ENCODE measurements around the gene SP140L. TPM values are rescaled to one million over a fixed set of nuclear protein-coding genes. Genes with fewer than 3 reads are reported as not detected.
"Not testable (repeated sequence)": the region's sequence is repeated elsewhere in the genome, so short reads cannot be mapped to it uniquely, and the experiment has no call there.

Gene SP140L
- total RNA-seq, 1 donor from 2014 or later: 39.0 TPM

DNA sequence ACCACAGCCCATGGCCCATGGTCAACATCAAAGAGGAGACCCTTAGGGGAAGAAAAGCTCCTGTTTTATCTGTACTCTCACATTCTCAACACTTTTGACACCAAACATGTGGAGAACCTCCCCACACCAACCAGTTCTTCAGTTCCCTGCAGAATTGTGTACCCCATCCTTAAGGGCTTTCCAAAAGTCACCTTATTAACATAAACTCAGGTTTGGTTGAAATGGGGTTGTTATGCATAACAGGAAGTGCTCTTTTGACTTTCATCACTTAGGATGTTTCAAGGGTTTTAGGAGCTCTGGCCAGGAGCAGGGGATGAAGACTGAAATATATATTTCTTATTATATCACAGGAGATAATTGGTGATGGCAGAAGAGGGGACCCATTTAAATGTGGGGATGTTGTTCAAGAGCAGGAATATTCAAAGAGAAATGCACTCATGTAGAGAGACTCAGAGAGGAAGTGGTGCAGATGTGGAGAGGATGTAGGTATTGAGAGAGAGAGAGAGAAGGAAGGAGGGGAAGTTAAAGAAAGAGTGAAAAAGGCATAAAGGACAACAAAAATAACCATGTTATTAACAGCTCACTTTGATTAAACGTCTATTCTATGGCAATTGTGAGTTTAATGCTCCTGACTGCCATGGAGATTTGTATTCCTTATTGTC, 35.2 kb downstream of the SP140L start:
- no peak for DNase-seq (ENCODE audit: low spot score)

DNA sequence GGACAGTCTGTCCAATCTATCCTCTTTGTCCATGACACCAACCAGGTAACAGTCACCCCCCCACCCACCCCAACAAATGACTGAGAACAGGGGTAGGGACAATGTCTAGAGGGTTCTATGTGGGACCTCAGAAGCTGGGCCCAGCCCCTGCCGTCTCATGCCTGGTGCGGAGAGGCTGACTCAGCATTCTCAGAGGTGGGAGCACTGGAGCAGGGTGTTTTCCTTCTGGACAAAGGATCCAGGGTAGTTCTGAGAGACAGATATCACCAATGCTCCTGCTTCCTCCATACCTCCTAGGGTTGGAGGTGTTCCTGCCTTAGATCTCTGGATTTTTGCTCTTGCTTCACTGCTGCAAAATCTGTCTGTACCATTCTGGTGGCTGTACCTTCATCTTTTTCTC, 55.1 kb downstream of the SP140L start:
- no peak for DNase-seq (ENCODE audit: low spot score)

DNA sequence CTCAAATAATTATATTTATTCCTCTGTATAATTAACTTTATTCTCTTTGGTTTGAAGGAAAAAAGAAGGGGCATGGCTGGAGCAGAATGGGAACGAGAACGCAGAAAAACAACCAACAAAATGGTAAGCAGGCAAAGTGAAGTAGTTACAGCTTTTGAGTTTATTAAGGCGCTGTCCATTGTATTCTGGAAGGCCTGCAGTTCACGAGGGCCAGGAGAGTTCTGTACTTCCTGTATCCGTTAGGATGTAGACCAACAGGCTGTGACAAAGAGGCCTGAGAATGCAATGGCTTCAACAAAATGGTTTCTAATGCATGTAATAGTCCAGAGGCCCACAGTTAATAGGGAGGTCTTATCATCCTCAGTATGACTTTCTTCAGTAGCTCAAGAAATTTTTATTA, 56.5 kb downstream of the SP140L start:
- DNase-seq (ENCODE audit: low spot score): no peak

GRCh38 chr2:230384986-230385385, 58.0 kb downstream of the SP140L start:
- no peak for DNase-seq (ENCODE audit: low spot score)

- no peak for DNase-seq (ENCODE audit: low spot score)
Measured at GRCh38 chr2:230394301-230394700, 67.3 kb downstream of the SP140L start.

GRCh38 chr2:230398698-230399097, 71.7 kb downstream of the SP140L start:
- DNase-seq (ENCODE audit: low spot score): not testable (repeated sequence)

- DNase-seq (ENCODE audit: low spot score): no peak
Measured at GRCh38 chr2:230400041-230400440, 73.0 kb downstream of the SP140L start.

DNA sequence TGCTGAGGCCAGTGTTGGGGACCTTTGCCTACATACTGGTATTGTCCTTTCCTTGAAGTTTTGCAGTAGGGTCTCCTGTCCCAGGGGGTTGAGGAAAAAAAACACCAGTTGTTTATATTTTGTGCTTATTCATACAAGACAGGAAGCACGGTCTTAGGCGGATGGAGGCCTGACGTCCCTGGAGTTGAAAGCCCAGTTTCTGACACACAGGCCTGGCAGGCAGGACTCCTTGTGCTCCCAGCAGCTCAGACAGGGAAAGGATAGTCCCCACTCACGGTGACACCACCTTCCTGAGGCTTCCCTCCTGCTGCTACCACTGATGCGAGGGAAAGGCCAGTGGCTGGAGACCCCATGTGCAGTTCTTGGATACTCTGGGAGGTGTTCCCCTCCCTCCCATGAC, 73.5 kb downstream of the SP140L start:
- DNase-seq (ENCODE audit: low spot score): no peak

- not testable (repeated sequence) for DNase-seq (ENCODE audit: low spot score)
Measured at GRCh38 chr2:230401026-230401425, 74.0 kb downstream of the SP140L start.

DNA sequence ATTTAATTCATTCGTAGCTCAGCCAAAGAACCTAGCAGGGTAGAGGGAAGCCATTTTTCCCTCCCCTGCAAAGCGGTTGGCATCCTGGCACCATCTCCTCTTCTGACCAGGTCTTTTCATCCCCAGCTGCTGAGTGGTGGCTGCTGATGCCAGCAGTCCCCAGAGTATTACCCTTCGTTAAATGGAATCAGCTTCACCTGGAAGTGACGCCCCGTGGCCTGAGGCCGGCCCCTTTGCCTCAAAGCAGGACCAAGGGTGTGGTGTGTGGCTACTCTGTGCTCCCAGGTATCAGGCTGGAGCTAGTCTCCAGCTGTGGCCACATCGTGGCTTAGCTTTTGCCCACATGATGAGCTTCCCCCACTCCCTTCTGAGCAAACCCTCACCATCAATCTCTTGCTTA, 76.8 kb downstream of the SP140L start:
- DNase-seq (ENCODE audit: low spot score): no peak

DNA sequence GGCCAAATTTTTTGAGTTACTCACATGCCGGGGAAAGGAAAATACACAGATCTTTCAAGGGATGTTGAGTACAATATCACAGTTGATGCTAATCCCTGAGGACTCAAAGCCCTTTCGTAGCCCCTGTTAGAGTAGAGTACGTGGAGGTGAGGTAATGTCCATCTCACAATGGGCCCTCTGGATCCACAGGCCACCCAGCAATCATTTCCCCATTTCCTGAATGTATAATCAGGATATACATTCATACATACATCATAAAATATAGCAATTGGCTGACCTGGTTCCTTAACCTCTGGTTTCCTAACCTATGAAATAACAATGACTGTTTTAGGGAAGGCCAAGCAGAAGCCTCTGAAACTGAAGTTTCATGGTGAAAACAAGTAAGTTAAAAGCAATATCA, 78.8 kb downstream of the SP140L start:
- no peak for DNase-seq (ENCODE audit: low spot score)

DNA sequence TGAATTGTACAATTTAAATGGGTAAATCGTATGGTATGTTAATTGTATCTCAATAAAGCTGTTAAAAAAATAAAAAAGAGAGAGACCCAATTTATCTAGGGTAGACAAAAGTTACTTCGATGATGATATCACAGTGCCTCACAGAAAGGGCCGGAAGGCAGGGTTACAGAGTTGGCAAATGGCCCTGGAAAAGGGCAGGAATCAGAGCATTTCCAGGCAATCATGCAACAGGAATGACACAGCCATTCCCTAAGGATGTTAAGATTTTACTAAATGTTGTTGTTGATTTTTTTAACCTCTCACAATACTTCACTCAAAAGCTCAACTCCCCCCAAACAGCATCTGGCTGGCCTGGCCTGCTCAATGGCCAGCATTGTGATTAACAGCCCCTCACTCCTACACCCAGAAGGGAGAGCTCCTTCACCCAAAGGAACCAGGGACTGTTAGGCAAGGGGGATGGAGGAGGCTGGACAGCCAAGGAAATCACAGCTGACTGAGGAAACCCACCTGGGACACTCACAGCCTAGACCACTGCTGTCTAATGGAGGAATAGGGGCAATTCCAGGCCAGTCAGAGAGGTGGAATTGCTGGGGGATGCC, 81.3 kb downstream of the SP140L start:
- DNase-seq (ENCODE audit: low spot score): peak; percentile 48

DNA sequence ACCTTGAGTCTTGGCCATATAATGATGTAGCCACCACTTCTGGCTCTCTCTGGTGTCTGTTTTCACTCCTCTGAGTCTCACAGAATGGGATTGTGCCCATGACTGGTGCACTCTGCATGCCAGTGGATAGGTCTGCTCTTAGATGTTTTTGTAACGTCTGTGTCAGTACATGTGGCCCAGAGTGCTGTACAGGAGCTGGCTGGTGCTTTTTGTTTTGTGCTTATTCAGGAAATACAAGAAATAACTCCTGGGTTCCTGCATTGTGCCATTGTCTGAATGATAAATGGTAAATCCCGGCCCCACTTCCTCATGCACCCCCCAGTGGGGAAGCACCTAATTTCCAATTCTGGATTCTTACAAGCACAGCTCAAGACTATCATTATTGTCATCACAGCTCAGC, 82.3 kb downstream of the SP140L start:
- not testable (repeated sequence) for DNase-seq (ENCODE audit: low spot score)

- DNase-seq (ENCODE audit: low spot score): no peak
Measured at GRCh38 chr2:230410263-230410662, 83.3 kb downstream of the SP140L start.

DNA sequence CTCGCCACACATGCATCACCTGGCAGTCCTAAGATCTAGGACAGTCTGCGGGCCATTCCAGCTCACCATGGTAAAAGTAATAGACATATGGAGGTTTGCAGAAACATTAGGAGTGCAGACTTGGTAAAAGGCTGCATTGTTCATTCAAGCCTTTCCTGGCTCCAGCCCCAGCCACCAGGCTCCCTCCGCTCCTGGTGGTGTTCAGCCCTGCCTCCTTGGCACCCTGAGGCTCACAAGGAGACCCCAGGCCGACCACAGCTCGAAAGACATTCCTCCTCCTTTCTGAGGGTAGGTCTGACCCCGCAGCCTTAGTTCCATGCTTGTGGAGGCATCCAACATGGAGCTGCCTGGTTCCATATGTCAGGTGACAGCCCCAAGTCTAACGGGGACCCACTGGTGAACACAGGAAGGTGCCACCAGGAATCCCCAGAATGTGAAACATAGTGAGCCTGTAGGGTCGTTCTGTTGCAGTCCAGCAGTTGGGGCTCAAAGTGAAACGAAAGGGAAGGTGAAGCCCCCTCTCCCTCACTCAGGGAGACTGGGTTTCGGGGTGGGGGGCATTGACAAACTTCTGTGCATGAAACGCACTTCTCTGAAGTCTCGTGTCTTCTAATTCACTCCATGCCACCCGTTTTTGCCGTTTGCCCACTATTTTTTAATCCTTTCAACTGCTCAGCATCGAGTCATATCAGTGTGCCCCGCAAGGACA, 84.0 kb downstream of the SP140L start:
- DNase-seq (ENCODE audit: low spot score): no peak

DNA sequence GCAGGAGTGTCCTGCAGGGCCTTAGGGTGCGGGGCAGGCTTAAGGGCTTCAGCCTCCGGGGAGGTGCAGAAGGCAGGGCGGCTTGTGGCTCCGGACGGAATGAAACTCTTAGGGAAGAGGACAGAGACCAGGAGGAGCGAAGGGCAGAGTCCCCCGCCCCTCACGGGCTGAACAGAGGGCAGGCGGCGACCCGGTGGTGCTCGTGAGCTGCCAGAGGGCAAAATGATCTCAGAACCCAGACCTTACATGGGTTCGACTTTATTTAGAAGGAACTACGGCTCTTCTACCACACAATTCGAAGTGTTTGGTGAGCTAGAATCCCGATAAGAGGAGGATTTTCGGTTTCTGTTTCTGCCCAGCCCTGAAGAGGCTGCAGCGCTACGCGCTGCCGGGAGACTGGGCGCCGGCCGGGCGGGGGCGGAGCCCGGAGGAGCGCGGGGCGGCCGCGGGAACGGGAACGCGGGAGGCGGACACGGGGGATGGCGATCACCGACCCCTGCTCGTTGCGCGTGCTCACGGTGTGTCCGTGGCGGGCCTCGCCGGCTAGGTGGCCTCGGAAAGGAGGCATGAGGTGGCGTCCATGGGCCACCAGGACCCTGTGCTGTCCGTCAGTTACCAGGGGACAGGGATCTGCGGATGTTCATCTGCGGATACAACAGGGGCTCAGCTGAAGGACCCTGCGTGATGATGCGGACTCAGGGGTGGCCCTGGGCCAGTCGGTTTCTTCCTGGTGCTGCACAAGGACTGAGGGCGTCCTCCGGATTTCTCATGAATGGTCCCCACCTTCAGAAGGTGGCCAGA, 84.8 kb downstream of the SP140L start:
- DNase-seq (ENCODE audit: low spot score): peak; percentile 69

- no peak for DNase-seq (ENCODE audit: low spot score)
Measured at GRCh38 chr2:230412371-230412711, 85.3 kb downstream of the SP140L start.

GRCh38 chr2:230412846-230413245, 85.9 kb downstream of the SP140L start:
- DNase-seq (ENCODE audit: low spot score): peak; percentile 43

DNA sequence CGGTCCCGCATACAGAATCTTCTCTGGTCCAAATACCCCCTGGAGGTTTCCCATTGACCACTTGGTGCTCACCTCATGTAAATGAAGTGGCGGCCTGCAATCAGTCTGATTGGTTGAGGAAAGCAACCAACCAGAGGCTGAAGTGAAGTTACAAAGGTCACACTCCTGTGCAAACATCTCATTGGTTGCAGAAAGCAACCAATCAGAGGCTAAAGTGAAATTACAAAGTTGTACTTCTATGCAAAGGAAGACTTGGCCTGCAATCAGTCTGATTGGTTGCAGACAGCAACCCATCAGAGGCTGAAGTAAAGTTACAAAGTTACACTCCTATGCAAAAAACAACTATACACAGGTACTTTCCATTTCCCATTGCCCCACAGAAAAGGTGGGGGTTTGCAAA, 86.5 kb downstream of the SP140L start:
- DNase-seq (ENCODE audit: low spot score): no peak

DNA sequence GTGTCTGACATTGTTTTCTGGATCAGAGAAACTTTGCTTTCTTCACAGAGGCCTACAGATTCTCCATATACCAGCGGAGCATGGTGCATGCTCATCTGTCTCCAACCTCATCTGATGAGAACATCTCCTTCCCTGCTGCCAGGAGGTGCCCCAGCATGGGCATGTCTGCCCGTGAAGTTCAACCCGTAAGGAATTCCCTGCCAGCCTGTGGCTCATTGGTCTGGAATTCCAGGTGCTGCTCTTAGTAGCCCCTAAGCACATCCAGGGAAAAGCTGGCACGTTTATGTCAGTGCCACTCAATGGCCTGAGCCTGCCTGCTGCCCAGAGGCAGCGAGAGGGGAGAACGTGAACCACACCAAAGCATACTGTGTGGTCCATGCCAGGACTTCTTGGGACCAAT, 87.3 kb downstream of the SP140L start:
- no peak for DNase-seq (ENCODE audit: low spot score)

GRCh38 chr2:230416061-230416721, 89.2 kb downstream of the SP140L start, which contains the start of gene SP100:
SP100 (plus strand) TSS chr2:230416201; CDS start chr2:230416297, 96 bp downstream.
- DNase-seq (ENCODE audit: low spot score): peak; percentile 81

- DNase-seq (ENCODE audit: low spot score): no peak
Measured at GRCh38 chr2:230417436-230417835, 90.4 kb downstream of the SP140L start.
